ENCODE results near the gene ASB6.

Gene ASB6

DNA sequence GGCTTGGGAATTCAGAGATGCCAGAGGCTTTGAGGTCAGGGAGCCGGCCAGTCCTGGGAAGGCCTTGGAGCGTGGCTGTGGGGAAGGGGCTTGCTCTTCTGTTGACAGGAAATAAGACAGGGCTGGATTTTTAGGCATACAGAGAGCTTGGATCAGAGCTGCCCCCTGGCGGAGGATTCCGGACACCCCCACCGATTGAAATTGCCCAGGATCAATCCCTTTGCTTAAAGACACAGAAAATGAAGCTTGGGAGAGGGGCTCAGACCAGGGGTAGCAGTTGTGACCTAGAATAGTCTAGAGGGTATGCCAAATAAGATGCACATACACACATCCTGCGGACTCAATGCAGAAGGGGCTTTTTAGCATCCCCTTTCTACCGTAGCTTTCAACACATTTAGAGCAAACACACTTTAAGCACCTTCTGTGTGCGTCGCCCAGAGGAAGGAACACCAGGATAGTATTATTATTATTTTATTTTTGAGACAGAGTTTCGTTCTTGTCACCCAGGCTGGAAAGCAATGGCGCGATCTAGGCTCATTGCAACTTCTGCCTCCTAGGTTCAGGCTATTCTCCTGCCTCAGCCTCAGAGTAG, 17.7 kb downstream of the ASB6 start:
- peak; percentile 84 for DNase-seq

GRCh38 chr9:129623331-129623730, 18.6 kb downstream of the ASB6 start:
- DNase-seq: no peak

GRCh38 chr9:129620669-129621295, 21.2 kb downstream of the ASB6 start, which contains the start of gene C9orf50:
C9orf50 (minus strand) TSS chr9:129621101; CDS start chr9:129620574, 527 bp downstream.
- no peak for DNase-seq

DNA sequence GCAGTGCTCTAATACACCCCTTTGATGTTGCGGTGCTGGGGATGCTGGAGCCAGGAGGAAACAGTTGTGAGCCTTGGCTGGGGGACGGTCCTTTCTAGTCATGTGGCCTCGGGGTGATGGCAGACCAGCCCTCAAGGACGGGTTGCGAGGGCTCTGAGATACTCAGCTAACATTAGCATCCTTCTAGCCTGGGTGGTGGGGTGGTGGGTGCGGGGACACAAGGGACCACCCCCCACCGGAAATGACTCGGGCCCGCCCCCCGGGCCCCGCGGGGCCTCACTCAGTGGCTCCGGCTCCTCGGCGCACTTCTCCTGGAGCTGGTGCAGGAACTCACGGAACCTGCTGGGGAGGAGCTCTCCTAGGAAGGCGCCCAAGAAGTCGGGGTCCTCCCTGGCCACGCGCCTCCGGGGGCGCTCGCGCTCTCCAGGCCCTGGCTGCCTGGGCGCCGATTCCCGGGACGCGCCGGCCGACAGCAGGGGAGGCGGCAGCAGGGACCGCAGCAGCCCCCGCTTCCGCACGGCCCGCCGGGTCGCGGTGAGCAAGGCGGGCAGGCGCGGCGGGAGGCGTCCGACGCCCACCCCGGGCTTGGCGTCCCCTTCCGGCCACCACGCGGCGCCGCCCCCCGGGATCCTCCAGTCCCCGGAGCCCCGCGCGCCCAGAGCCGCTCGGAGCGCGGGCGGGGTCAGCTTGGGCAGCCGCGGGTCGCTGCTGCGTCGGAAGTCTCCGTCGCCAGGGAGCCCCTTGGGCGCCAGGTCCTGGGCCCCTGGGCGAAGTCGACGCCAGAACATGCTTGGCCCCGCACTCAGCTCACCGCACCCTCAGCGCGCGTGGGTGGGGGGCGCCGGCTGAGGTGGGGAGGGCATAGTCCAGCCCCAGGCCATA, 21.9 kb downstream of the ASB6 start:
- no peak for DNase-seq

- DNase-seq: no peak
These were observed 24.8 kb downstream of the ASB6 start for GRCh38 chr9:129617167-129617566.

DNA sequence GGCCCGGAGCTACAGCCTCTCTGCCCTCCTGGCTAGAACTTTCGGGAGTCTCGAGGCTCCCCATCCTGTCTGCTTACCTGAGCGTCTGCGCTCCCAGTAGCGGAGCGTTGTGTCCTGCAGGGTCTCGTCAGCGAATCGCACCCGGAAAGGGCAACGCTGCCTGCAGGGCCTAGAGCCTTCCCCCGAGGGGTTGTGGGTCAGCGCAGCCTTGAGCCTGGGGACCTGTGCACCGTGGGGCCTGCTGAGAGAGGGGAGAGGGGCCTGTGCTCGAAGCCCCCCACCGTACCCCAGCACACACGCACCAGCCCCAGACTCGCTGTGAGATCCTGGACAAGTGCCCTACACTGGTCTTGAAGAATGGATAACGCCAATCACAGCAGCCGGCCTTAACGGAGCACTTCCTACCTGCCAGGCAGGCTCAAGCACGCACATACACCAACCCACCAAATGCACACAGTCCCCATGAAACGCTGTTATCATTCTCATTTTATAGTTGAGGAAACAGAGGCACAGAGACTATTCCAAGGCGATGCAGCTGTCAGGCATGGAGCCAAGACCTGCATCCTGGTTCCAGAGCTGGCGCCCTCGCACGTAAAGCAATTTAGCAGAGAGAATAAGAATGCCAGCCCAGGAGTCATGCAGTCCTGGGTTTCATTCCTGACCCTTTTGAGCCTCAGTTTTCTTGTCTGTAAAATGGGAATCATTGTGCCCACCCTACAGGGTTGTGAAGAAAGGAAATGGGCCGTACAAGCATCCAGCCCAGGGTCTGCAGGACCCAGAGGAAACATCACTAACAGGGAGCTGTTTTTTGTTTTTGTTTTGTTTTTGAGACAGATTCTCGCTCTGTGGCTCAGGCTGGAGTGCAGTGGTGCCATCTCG, 26.3 kb downstream of the ASB6 start:
- DNase-seq: no peak

GRCh38 chr9:129614932-129615331, 27.0 kb downstream of the ASB6 start:
- DNase-seq: no peak

GRCh38 chr9:129613520-129614175, 28.3 kb downstream of the ASB6 start:
- DNase-seq: no peak

GRCh38 chr9:129612815-129613519, 29.0 kb downstream of the ASB6 start:
- DNase-seq: no peak

- DNase-seq: no peak
These were observed 29.8 kb downstream of the ASB6 start for GRCh38 chr9:129612123-129612522.

GRCh38 chr9:129611307-129611800, 30.6 kb downstream of the ASB6 start:
- no peak for DNase-seq

DNA sequence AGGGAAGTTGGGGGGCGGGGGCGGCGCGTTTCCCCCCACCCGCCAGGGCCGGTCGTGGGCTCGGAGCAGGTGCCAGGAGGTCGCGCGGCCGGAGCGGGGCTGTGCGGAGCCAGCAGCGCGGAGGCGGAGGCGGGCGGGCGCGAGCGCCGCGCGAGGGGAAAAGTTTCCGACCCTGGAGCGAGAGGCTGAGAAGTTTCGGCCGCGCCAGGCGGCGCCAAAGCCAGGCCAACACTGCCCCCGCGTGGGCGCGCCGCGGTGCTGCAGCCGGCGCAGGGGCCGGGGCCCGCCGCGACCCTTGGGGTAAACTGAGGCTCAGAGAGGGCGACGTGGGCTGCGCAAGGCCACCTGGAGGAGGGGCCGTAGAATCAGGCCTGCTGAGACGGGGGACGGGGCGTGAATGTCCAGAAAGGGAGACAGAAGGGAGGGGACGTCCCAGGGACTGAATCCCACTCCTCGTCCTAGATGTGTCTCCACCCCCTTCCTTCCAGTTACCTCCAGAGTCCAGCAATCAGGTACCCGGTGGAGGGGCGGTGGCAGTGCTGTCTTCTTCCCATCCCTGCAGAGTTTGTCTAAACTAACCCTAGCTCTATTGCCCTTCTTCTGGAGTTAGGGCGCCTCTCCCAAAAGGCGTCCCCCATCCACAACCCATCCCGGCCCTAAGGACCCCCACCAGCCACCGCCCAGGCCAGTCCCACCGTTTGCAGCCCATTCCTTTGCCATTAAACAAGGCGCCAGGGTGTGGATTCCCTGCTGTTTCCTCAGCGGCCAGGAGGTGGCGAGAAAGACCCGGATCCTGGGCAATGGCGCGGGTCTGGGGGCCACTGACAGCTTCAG, 31.3 kb downstream of the ASB6 start:
- peak; percentile 83 for DNase-seq

DNA sequence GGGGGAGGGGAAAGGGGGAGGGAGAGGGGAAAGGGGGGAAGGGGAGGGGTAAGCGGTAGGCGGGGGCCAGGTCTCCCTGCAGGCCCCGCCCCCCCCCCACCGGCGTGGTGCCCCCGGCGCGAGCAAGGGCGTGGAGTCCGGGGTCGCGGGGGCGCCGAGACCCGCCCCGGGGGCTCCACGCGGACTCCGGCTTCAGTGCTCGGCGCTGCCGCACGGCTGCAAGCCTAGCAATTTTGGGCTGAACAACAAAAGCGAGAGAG, 31.8 kb downstream of the ASB6 start:
- DNase-seq: no peak

GRCh38 chr9:129609486-129610212, 32.3 kb downstream of the ASB6 start:
- DNase-seq: peak; percentile 40

DNA sequence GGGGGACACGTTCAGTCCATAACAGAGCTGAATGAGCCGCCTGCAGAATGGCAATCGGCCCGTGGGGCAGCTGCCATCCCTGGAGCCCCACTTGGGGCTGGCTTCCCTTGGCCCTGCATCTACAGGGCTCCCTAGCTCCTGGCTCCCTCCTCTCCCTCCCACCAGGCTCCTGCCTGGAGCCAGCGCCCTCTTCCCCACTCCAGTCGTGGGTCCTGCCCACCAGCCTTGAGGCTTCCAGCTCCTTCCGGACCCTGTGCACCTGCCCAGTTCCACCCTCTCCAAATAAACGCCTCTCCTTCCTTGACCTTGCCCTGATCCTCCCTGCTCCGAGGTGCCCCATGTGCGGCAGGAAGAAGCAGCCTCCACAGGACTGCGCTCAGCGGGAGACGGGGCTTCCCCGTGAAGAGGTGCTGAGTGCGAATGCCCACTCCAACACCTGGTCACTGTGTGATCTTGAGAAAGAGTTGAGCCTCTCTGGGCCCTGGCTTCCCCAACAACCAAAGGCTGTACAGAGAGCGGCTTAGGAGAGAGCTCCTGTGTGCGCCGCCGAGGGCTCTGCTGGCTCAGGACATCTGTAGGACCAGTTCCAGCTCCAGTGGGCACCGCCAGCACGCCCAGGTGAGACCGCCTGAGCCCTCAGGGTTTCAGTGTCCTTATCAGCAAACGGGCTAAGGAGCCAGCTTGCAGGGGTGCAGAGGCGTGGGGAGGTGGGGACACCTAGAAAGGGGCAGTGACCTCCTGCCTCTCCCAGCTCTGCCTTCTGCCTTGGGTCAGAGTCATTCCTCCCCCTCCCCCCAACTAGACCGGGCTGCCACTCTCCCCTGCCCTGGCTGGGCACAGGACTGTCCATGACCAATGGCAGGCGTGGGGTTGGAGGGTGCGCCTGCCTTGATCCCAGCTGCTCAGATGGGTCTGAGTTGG, 33.1 kb downstream of the ASB6 start:
- no peak for DNase-seq

DNA sequence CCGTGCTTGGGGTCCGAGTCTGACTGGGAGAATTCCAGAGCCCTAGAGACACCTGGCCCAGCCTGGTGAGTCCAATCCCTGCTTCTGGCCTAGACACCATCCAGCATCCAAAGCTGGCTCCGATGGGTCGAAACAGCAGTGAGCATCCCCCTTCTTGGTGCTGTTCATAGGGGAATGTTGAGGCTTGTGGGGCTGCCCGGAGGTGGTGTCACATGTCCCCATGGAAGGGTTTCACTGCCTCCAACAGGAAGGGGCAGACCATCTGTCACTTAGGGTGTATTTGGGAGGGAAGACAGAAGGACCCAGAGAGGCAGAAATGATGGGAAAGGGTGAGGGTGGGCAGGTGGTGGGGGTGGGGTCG, 34.9 kb downstream of the ASB6 start:
- DNase-seq: no peak

DNA sequence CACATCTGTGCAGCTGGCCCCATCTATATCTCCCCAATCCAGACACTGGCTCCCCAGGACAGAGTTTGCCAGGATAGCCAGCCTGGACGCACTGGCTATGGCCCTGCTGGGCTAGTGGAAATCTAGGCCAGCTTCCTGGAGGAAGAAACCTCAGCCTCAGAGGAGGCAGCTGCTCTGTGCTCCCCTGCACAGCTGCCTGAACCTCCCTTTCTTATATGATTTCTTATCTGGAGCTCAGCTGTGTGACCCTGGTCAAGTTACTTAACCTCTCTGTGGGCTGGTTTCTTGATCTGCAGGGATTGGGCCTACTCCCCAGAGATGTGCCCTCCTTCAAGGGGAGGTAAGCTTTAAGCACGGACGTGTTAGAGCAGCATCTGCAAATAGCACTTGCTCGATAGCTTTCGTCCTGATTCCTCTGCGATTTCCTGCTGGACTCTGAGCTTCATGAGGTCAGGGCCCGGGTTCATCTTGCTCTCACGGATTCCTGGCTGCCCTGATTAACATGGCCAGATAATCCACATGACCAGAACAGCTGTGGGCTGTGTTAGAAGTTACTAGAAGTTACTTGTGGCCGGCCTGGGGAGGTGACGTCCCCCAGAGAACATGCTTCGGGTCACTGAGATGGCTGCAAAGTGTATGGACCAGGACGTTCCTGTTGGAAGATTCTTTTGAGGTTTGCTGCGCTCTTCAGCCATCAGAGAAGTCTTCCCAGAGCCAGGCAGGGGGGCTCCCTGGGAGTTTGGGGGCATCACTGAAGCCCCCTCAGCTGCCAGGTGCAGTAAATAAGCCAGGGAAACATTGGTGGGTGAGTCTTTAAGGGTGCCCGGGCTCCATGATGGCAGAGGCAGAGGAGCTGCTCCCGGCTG, 35.6 kb downstream of the ASB6 start:
- DNase-seq: no peak

GRCh38 chr9:129604766-129605163, 37.2 kb downstream of the ASB6 start:
- DNase-seq: no peak
